ENCODE results near the gene MAP2K2.

DNA sequence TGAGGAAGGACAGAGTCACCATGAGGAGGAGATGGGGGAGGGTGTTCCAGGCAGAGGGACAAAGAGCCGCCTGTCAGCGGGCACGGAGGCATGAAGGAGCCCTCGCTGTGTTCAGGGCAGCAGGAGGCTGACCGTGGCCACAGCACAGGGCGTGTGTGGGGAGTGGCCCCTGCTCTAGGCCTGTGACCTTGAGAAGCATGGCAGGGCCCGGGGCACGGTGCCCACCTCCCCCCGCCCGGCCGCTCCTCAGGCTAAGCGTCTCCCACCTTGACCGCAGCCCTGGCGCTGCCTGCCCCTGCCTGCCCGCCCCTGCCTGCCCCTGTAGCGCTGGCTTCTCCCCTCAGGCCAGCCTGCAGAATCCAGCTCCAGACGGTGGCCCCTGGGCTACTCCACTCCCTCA, 11.6 kb downstream of the MAP2K2 start:
- TF ChIP-seq SP1 (CRISPR knock-in tag; IDR thresholded peaks at IDR 0.05) (no peak), NONO (IDR thresholded peaks at IDR 0.05; ENCODE audit: low read depth in 2 of 2, low read length in 1 of 2) (no peak), ZNF197 (CRISPR knock-in tag; IDR thresholded peaks at IDR 0.05; ENCODE audit: low read depth) (no peak), NR3C1 (CRISPR knock-in tag; IDR thresholded peaks at IDR 0.05) (no peak), ZBTB7A (IDR thresholded peaks at IDR 0.05; ENCODE audit: borderline replicate concordance, control insufficient read depth, low read depth, low read length) (no peak), ATF1 (CRISPR knock-in tag; IDR thresholded peaks at IDR 0.05) (no peak), ATF1 (tag; IDR thresholded peaks at IDR 0.05) (no peak), IRF2 (CRISPR knock-in tag; IDR thresholded peaks at IDR 0.05) (no peak), SIN3A (IDR thresholded peaks at IDR 0.05; ENCODE audit: borderline replicate concordance in 2 of 2, control insufficient read depth in 1 of 2, low read depth in 2 of 2, low read length in 2 of 2) (no peak)
- TF ChIP-seq, protein P1, sequence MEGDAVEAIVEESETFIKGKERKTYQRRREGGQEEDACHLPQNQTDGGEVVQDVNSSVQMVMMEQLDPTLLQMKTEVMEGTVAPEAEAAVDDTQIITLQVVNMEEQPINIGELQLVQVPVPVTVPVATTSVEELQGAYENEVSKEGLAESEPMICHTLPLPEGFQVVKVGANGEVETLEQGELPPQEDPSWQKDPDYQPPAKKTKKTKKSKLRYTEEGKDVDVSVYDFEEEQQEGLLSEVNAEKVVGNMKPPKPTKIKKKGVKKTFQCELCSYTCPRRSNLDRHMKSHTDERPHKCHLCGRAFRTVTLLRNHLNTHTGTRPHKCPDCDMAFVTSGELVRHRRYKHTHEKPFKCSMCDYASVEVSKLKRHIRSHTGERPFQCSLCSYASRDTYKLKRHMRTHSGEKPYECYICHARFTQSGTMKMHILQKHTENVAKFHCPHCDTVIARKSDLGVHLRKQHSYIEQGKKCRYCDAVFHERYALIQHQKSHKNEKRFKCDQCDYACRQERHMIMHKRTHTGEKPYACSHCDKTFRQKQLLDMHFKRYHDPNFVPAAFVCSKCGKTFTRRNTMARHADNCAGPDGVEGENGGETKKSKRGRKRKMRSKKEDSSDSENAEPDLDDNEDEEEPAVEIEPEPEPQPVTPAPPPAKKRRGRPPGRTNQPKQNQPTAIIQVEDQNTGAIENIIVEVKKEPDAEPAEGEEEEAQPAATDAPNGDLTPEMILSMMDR (IDR thresholded peaks at IDR 0.05 in 2 of 3, conservative IDR thresholded peaks at IDR 0.05 in 1 of 3; ENCODE audit: insufficient read depth in 2 of 3, low read depth in 1 of 3, low read length in 3 of 3), result no peak
- TF ChIP-seq, protein P2, sequence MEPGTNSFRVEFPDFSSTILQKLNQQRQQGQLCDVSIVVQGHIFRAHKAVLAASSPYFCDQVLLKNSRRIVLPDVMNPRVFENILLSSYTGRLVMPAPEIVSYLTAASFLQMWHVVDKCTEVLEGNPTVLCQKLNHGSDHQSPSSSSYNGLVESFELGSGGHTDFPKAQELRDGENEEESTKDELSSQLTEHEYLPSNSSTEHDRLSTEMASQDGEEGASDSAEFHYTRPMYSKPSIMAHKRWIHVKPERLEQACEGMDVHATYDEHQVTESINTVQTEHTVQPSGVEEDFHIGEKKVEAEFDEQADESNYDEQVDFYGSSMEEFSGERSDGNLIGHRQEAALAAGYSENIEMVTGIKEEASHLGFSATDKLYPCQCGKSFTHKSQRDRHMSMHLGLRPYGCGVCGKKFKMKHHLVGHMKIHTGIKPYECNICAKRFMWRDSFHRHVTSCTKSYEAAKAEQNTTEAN (CRISPR knock-in tag; IDR thresholded peaks at IDR 0.05), result no peak
- TF ChIP-seq, protein P3, sequence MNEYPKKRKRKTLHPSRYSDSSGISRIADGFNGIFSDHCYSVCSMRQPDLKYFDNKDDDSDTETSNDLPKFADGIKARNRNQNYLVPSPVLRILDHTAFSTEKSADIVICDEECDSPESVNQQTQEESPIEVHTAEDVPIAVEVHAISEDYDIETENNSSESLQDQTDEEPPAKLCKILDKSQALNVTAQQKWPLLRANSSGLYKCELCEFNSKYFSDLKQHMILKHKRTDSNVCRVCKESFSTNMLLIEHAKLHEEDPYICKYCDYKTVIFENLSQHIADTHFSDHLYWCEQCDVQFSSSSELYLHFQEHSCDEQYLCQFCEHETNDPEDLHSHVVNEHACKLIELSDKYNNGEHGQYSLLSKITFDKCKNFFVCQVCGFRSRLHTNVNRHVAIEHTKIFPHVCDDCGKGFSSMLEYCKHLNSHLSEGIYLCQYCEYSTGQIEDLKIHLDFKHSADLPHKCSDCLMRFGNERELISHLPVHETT (CRISPR knock-in tag; conservative IDR thresholded peaks at IDR 0.05 in 1 of 2, IDR thresholded peaks at IDR 0.05 in 1 of 2), result no peak
